Left ventricle myocardium superior (tissue), 1 donor: ENCODE measurements around the gene RPTOR. TPM values are rescaled to one million over a fixed set of nuclear protein-coding genes. Genes with fewer than 3 reads are reported as not detected.

Source experiments
- ATAC-seq: fragments of 200-7000 bp; cut with Tn5 transposase; one replicate; pipeline ENCODE4 v1.9.1; 2020; ENCODE audit warnings: mild to moderate bottlenecking, moderate library complexity
- DNase-seq: peaks from one replicate; pipeline ENCODE4 v3.0.0-alpha.2; 2020
- intact Hi-C: fragments of 100-400 bp; cut with micrococcal nuclease; formaldehyde crosslinking; loops from one replicate; pipeline ENCODE4 v1.11.0; 2022
- total RNA-seq: library from RNA; stranded (reverse); fragmentation: NEBNext Ultra II Directional; extraction: Animal tissue kit (Norgen Biotek cat#: 25700); gene quantifications from one replicate; pipeline ENCODE4 v1.2.1, GENCODE V29; 2021
- donor health status: DM: no; HTN: yes; CAD: no; lungs with severe emphysema.

Gene RPTOR
- total RNA-seq, 1 donor from 2014 or later: 20.9 TPM

DNA sequence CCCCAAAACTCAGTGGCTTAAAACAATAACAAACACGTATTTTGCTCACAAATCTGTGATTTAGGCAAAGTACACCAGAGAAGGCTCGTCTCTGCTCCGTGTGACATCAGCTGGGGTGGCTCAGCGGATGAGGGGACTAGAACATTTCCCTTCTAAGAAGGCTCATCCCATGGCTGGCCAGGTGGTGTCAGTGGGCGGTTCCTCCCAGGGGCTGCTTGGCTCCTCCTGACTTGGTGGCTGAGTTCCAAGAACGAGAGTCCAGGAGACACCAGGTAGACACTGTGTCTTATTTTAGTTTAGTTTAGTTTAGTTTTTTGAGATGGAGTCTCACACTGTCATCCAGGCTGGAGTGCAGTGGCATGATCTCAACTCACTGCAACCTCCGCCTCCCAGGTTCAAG is 441.4 kb downstream of the RPTOR start:
- intact Hi-C loops: no loop called here
- no peak for DNase-seq
- no peak for ATAC-seq

DNA sequence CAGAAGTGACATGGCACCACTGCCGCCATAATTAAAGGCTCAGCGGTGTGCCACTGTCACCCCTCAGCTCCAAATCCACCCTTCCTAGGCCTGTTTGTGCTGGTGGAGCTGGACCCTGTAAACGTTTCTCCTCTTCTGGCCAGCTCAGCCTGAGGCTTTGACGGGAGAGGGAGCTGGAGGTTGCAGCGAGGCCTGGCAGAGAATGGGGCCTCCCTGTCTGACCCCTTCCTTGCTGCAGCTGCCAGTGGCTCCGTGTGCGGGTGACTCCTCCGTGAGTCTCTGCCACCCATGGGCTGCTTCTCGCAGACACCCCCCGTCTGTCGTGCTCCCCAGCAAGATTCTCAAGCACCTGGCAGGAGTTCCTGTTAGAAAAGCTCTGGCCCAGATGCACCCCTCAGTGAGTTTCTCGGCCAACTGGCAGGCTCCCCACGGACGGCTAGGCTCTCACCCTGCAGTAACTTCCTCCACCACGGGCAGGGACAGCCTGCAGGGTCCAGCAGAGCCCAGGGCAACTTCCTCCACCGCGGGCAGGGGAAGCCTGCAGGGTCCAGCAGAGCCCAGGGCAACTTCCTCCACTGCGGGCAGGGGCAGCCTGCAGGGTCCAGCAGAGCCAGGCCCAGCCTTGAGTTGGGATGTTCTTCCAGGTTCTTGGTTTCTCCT is 442.3 kb downstream of the RPTOR start:
- ATAC-seq: peak; percentile 32
- intact Hi-C loops: no loop called here
- DNase-seq: peak; percentile 52

DNA sequence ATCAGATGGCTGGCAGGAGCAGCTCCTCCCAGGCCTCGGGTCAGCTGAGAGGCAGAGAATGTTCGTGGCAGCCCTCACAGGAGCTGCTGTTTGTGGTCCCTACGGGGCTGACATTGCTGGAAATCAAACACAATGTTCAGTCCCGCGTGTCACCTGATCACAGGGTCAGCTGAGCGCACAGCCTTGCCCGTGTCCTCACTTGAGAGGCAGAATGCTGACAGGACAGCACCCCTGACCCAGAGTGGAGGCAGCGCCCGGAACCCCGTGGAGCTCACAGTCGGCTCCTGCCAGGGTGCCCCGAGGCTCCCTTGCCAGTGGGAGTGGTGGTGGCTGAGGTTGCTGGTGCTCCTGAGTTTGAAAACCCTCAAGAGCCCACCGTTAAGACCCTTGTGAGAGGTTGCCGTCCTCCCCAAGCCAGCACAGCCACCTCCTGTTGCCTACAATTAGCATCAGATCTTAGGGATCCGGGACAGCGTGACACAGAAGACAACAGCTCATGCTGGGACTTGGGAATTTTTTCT is 443.4 kb downstream of the RPTOR start:
- DNase-seq (no peak), ATAC-seq (no peak)
- intact Hi-C loops: no loop called here

DNA sequence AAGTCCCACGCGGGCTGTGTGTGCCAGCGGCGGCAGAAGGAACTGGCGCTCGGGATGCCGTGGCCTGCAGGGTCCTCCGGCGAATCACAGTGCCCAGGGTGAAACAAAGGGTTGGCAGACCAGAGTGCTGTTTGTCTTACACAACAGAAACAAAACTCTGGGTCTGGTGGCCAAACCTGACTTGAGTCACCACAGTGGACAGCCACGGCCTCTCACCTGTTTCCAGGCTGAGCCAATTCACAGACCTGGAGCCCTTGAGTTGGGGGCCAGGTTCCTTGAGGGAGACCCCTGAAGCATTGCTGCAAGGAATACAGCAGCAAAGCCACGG is 444.9 kb downstream of the RPTOR start:
- intact Hi-C loops: no loop called here
- no peak for DNase-seq
- no peak for ATAC-seq

- DNase-seq: no peak
- intact Hi-C loops: no loop called here
- no peak for ATAC-seq
These were observed 446.4 kb downstream of the RPTOR start for GRCh38 chr17:80990921-80991644.

- peak; percentile 73 for ATAC-seq
- peak; percentile 91 for DNase-seq
- intact Hi-C loops: no loop called here
These were observed 447.0 kb downstream of the RPTOR start, which contains the start of gene CHMP6 for GRCh38 chr17:80991645-80992076. CHMP6 (plus strand) TSS chr17:80991841; CDS start chr17:80991919, 78 bp downstream.

GRCh38 chr17:80992077-80992947 is 447.7 kb downstream of the RPTOR start:
- intact Hi-C loops: no loop called here
- DNase-seq: no peak
- ATAC-seq: peak; percentile 3

- ATAC-seq (no peak), DNase-seq (no peak)
- intact Hi-C loops: no loop called here
These were observed 448.4 kb downstream of the RPTOR start for GRCh38 chr17:80992948-80993624.

- intact Hi-C loops: no loop called here
- DNase-seq (no peak), ATAC-seq (no peak)
These were observed 450.5 kb downstream of the RPTOR start for GRCh38 chr17:80995131-80995530.

- ATAC-seq (no peak), DNase-seq (no peak)
- intact Hi-C loops: no loop called here
These were observed 452.0 kb downstream of the RPTOR start for GRCh38 chr17:80996422-80997305.

- intact Hi-C loops: no loop called here
- ATAC-seq (no peak), DNase-seq (no peak)
These were observed 452.9 kb downstream of the RPTOR start for GRCh38 chr17:80997424-80998117.

- no peak for ATAC-seq
- intact Hi-C loops: no loop called here
- DNase-seq: no peak
These were observed 453.6 kb downstream of the RPTOR start for GRCh38 chr17:80998118-80998747.

DNA sequence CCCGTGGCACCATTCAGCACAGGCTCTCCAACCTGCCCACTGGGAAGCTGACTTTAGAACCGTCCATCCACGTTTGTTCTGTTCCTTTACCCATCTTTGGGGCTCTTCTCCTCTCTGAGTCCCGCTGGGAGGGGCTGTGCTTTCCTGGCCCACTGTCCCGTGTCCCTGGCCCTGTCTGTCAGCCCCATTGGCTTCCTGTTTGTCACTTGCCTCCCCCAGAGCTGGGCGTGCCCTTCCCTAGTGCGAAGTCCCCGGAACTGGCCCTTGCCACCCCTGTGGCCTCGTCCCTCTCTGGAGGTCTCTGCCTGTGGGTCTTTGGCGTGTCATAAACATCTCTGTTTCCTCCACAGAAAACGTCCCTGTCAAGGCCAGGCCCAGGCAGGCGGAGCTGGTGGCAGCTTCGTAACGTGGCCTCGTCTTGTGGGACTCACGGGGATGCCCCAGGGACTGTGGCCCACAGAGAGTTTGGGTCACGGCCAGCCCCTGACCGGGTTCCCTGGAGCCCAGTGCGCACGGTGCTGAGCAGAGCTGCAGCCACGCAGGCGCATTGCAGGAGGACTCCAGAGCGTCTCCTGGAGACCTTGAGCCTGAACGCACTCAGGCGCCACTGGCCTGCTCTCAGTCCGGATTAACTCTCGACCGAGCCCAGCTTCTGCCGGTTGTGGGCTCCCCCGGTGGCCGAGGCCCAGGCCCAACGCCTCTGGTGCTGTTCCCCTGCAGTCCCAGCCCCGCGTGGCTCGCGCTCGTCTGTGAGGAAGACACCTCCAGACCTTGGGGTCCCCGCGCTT is 454.3 kb downstream of the RPTOR start:
- intact Hi-C loops: no loop called here
- DNase-seq (no peak), ATAC-seq (no peak)

GRCh38 chr17:80999536-81000333 is 455.1 kb downstream of the RPTOR start:
- DNase-seq: no peak
- ATAC-seq: no peak
- intact Hi-C loops: no loop called here

- DNase-seq: no peak
- intact Hi-C loops: no loop called here
- ATAC-seq: no peak
These were observed 455.6 kb downstream of the RPTOR start for GRCh38 chr17:81000334-81000630.
